Middle frontal gyrus (tissue), 1 donor: Measurements from ENCODE around the gene CUBN.

Experiments
- DNase-seq: peaks from one replicate; pipeline ENCODE4 v3.0.0-alpha.2; 2015; ENCODE audit warnings: low spot score; ENCODE audit errors: extremely low spot score

Gene CUBN

DNA sequence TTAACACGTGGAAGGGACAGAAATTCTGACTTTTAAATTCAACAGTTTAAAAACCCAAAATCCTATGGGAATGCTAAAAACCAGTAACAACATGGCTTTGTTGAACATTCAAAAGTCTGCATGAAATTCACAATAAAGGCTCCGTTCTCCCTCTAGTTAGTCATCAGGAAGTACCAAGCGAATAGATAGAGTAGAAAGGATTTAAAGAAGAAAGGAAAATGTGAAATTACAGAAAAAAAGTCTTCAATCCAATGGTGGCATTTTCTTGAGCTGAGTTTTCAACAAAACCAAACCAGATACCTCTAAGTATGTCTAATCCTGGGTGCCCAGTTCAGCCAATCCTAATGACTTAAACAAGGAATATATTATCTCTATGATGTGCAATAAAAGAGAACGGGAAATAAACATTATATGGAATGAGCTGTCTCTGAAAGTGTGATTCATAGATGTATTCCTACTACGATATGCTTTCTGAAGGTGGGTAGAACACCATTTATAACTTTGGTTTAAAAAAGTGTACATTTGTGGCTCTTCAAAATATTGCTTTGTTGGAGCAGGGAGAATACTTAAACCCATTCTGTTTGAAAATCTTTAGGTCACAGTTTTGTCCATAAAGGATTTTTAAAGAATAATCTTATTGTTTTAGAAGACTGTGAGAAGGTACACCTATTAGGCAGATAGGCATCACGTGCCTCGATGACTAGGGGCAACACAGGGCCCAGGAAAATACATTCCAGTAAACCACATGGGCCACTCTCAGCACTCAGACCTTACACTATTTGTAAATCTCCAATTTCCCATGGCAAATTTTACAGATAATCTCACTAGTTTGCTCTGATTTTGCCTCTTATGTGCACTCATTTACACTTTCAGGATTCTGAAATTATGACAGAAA is 87.7 kb downstream of the CUBN start:
- no peak for DNase-seq

DNA sequence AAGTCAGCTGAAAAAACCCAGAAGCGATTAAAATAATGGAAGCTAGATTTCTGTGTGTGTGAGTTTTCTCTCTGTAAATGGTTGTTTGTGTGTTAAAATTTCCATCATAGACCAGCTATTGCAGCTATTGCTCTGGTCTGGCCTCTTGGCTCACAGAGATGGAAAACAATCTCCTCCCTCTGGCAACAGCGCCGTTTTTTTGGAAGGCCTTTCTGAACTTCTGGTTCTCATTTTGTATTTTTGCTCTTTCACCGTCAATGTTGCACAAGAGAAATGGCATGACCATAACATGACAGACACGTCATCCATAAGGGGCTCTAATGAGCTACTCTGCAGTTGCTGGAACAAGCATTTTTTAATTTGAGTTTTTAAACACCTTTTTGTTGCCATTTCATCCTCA is 91.0 kb downstream of the CUBN start:
- no peak for DNase-seq

DNA sequence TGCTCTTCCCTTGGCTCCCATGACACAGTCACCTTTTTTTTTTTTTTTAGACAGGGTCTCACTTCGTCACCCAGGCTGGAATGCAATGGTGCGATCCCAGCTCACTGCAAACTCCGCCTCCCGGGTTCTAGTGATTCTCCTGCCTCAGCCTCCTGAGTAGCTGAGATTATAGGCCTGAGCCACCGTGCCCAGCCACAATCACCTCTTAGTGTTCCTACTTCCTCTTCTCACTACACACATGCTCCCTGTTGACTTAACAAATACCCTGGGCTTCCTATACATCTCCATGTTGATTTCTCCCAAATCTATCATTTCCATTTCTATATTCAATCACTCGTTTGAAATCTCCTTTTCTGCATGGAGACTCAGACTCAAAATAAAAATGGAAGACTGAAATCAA is 91.7 kb downstream of the CUBN start:
- DNase-seq: no peak

DNA sequence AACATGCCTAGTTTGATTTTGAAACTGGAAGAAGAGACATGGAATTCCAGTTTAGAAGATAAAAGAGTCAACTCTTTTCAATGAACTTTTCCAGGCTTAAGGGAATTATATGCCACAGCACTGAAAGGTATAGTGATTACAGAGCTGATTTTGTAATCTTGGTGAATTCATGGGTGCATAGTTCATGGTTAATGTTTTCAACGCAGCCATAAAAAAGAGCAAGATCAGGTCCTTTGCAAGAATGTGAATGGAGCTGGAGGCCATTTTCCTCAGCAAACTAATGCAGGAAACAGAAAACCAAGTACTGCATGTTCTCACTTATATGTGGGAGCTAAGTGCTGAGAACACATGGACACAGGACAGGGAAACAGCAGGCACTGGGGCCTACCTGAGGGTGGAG is 94.2 kb downstream of the CUBN start:
- DNase-seq: no peak

DNA sequence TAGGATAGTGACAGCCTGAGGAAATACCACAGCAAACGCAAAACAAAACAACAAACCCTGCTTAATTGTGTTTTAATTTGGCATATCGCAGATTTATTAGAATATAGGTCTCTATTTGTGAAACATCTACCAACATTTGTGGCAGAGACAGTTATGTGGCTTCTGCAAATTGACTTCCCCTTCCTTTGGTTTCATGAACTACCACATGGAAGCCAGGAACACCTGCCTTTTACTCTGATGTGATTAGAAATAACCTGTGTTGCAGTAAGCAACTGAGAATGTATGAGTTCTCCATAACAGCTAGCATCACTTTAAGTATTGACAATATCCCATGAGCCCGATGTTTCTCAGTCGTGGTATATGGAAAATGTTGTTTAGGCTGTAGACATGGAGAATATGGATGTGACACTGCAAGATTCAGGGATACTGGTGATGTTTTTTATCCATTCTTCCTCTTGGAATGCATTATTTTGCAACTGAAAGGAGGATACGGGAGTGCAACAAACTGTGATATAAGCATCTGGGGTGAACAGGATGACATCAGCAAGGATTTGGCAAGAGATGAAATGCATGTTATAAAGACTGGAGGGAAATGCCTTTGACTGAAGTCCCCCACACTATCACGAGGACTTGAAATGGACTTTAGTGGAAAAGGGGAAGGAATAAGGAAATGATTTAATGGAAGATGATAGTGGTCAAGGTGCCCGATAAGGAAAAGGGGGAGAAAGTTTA is 95.9 kb downstream of the CUBN start:
- no peak for DNase-seq

DNA sequence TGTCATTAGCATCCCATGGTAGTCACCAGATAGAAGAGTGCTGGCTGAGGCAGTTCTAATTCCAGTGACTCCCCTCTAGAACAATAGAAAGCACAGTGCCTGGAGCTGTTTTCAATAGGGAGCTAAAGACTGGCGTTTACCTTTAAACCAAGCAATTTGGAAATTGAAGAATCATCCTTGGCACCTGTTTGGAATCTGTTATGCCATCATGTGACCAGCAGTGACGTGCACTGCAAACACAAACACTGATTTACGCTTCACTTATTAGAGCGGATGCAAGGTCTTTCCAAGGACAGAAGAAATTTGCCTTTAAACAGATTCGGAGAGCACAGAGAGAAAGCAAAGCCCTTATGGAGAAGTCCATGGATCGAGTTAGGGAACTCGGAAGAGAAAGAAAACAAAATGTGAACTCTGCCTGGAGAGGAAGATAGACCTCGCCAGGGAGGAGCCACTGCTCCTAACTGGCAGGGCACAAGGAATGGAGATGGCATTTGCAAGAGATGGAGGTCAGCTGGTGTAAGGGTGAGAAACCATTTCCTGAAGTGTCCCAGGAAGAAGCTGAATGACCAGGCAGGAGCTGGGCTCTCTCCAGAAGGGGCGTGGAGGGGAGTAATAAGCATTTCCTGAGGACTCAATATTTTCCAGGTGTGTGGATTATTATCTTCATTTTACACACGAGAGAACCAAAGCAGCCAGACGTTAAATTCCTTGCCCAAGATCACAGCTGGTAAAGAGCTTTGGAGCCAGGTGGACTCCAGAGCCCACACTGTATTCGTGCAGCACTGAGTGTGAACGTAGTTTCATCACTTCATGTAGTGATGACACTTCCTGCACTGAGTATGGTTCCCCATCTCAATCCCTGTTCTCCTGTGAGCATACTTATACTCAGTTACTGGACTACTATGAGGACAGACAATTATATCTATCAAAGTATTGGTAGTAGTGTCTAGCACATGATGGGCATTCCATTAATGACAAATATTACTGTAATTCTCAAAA is 97.7 kb downstream of the CUBN start:
- no peak for DNase-seq

DNA sequence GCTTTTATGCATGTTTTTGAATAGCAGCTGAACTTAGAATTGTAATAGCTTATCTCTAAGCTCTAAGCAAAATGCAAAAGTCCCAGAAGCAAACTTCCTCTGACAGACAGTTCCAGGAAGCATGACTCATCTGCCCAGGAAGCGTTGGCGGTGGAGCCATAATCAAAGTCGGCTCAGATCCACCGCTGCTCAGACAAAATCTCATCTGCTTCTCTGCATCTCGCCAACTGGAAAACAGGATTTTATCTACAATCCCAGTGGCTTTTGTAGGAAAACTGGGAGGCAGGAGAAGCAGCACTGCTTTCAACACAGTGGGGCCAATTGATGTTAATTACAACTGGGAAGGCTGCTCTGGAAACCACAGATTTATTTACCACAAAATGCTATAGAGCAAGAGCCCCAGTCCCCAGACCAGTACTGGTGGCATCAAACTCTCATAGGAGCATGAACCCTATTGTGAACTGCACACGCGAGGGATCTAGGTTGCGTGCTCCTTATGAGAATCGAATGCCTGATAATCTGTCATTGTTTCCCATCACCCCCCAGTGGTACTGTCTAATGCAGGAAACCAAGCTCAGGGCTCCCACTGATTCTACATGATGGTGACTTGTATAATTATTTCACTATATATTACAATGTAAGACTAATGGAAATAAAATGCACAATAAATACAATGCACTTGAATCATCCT is 99.9 kb downstream of the CUBN start:
- peak; percentile 9 for DNase-seq

DNA sequence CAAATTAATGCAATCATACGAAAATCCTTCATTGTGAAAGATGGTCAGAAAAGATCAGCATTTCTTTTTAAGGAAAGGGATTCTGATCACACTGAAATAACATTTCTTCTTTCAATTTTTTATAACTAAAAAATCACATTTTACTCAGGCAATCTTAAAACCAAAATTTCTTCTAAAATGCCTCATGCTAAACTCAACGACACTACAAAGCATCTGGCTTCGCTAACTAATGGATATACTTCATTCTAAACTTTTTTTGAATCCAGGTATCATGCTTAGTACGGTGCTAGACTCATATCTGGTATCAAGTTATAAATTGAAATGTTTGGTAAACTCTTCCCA is 100.4 kb downstream of the CUBN start:
- no peak for DNase-seq

DNA sequence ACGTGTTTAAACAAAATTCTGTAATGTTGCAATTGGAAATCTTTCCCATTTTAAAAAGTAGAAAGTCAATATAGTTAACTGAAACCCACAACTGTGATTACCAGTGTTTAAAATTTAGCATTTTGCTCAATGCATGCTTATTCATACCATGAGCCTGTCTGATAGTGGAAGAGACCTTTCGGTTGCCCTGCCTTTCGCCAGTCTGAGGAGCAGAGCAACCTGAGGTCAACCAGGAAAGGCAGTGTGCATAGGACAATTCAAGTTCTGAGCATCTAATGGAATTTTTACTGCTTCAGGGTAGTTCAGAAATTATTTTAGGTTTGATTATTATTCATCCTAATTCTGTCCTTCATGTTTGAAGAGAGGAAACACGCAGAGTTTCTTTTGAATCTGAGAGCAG is 100.8 kb downstream of the CUBN start:
- no peak for DNase-seq

DNA sequence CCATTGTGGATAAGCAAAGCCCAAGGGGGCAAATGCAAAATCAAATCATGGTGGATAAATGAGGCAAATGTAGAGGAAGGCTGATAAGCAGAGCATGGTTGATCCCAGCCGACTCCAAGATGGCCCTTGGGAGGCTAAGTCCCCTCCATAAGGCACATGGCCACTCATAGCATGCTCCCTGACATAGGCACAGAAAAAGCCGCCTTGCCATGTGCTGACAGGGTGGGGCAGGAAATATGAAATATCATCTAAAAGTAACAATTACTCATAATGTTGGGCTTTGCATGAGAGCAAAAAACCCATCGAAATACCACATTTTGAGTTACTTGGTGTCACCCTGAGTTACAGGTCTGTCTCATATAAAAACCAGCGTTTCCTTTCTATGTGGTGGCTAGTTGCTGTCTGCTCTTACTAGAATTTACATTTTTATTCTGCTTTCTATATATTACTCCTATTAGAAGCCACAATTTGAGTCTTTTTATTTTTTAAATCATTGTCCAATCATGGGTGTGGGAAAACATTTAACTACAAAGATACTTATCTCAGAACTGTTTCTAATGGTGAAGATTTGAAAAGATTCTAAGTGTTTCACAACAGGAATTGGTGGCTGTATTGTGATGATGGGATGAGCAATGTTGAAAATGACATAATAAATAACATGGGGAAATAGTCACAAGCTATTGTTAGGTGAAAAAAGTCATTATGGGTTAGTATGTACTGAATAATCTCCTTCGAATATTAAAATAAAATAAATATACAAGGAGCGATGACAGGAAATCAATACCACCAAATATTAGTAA is 102.7 kb downstream of the CUBN start:
- DNase-seq: no peak

DNA sequence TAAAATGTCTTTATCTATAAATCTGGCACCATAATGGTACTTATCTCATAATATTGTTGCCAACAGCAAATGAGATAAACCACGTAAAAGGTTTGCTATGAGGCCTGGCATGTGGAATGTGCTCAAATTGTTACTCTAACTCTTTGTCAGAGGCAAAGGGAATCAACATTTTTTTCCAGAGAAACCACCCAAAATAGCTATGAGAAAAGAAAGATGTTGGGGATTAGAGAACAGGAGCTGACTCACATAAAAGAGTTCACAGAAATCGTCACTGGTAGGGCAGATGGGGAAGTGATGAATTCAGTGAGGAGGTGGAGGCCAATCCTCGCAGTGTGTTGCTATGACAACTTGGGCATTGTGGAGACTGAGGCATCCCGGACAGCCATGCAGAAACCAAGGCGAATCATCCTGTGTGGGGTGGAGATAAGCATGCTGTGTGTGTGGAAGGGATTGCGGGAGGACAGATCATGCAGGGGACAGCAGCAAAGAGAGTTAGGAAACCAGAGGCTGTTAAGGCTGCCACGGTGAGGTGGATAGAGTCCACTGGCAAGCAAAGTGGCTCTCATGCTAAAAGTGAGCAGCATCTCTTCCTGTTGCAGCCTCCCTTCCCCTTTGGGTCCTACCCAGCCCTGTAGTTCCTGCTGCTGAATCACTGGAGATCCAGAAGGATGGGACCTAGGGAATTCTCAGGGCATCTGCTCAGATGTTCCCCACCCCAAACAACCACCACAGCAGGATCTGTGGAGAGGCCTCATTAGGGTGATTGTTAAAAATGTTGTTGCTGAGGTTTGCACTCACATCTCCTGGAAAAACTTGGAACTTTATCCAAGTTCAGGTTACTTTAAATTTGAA is 103.9 kb downstream of the CUBN start:
- DNase-seq: peak; percentile 66

DNA sequence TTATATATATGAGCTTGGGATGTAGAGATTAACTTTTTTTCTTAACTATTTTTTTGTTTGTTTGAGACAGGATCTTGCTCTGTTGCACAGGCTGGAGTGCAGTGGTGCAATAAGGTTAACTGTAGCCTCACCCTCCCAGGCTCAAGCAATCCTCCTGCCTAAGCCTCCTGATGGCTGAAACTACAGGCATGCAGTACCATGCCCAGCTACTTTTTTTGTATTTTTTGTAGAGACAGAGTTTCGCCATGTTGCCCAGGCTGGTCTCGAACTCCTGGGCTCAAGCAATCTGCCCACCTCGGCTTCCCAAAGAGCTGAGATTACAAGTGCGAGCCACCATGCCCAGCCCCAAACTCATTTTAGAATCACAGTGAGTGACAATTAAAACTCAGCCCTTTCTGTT is 105.2 kb downstream of the CUBN start:
- DNase-seq: no peak

DNA sequence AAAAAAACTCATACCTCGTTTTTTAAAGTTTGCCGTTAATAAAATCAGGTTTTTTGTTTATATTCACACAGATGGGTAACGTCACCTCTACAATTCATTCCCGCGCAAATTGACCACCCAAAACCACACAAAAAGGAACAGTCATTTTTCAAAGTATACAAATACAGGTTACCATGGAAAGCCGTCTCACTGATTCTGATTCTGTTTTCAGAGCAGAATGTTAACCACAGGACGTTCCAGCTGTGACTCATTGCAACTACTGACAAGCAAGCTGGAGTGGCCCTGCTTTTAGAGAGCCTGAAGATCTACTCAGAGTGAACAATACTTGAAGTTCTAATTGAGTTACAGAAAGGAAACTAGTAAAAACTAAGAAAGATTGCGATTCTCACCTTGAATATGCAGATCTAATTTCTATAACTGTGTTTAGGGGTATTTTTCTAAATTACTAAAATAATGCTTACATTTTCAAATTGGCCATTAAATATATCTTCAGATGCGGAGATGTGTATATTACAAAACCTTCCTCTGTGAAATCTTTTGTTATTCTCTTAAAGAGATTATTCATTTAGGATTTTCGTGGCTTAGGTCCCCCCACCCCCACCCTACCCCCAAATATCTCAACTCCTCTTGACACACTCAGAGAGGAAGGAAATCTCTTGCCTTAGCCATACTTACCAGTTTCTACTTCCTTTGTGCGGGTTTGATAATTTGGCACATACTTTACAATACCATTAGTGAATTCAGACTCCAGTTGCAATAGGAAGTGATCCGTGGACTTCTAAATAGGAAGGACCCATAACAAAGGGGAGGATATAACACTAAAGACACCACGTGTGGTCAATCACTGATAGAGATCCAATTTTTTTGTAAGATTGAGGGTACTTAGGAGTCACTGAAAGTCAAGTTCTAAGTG is 106.0 kb downstream of the CUBN start:
- DNase-seq: no peak

DNA sequence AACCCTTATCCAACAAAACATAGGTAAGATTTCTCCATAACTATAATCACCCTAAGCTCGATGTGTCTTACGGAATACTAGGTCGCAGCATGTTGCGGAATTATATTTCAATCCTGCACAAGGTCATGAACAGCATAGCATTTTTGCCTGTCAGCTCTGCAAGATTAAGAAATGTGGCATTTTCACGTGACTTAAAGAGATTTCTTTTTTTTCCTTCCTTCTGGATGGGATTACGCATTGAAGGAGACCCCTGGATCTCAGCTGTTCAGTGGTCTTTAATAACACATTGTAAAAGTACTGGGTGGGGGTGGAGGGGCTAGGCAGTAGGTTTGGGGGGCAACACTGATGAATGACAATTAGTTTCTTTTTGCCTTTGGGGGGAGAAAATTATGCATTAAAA is 106.7 kb downstream of the CUBN start:
- no peak for DNase-seq

DNA sequence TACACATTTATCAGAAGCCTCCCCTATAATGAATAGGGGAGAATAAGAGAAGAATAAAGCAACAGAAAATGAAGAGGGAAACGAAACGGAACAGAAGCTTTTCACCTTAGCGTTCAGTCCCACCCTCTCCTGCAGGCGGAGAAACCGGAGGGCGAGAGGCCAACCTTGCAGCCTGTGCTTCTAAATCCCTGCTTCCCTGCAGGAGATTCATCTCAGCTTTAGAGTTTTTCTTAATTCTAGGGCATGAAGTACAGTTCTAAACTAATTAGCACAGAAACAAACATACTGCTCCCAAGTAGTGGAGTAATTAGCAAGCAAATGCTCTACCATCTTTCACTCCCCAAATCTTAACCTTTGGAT is 107.2 kb downstream of the CUBN start:
- no peak for DNase-seq

DNA sequence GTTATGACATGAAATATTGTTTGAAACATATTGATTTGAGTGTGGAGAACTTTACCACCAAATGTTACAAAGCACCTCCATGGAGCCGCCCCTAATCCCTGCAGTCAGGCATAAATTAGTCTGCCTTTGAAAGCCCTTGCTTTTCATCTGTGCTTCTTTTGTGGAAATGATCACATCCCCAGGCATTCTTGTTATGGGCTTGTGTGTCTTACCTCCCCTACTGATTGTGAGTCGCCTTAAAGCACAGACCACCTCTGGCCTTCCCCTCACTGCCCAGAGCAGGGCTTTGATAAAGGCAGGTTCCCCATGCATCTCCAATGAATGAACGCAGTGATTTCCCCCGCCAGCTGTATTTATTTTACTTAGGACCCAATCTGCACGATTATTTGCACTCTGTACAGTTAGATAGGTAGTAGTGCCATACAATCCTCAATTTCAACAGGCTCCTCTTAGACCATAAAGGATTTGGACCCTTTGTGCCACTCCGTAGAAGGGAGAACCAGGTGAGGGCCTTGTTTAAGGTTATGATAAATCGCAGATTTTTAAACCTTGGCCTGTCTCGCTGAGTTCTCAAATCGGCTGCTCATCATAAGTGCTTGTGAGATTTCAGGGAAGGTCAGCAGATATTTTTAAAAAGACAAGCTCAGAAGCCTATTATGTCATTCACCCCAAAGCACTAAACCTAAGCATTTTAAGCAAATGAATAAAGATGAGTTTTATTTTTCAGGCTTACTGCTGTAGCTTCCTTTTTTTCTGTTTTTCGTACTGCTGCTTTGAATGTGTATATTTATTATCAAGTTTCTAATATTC is 107.8 kb downstream of the CUBN start:
- DNase-seq: no peak

DNA sequence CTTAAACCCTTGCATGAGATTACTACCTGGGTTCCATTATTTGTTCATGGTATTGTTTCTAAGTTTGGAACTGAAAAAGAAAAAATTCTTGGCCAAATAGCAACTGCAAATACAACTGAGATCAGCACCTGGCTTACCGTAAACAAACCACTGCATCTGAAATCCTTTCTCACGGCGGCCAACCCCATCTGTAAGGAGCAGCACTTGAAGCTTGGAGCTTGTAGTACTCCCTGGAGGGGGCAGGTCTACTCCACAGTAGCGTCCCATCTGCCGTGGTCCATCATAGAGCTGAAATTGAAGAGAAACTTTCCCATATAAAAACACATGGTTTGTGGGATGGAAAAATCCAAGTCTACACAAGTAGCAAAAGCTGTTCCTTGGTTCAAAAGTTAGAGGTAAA is 109.9 kb downstream of the CUBN start:
- no peak for DNase-seq
